Measurements from ENCODE around the gene DPP3.
"Not testable (repeated sequence)": the region's sequence is repeated elsewhere in the genome, so short reads cannot be mapped to it uniquely, and the experiment has no call there.

Gene DPP3

DNA sequence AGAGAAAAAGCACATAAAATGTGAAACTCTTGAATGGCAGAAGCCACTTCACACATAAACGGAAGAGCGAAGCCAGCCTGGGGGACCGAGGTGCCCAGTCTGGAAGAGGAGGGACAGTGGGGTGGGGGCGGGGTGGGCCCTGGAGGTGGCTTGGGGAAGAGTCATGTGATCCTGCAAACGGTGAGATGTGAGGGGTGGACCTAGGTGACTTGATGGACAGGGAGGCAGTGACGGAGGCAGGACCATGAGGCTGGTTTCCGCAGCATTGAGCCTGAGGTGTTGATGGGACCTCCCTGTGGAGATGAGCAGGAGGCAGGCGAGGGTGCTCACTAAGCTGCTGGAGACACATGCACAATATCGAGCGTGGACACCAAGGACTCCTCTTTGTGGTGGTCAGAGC, 48.8 kb downstream of the DPP3 start:
- no peak for DNase-seq (ENCODE audit: low read depth, low spot score)

DNA sequence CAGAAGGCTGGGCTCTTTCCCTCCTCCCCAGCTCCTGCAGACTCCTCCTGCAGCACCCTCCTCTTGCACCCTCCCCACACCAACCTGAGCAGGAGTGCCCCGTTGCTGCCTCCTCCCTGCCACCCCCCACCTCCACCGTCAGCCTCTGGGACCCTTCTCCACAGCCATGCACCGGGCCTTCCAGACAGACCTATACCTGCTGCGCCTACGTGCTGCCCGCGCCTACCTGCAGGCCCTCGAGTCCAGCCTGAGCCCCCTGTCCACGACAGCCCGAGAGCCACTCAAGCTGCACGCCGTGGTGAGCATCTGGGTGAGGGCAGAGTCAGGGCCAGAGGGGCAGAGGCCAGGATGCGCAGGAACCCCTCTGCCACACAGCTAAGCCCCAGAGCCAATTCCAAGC, 49.4 kb downstream of the DPP3 start:
- no peak for DNase-seq (ENCODE audit: low read depth, low spot score)
- H3K27ac ChIP-seq = no peak overlapping the region

More for the DNA sequence above, 48.8 kb downstream of the DPP3 start:
- no peak overlapping the region for H3K27ac ChIP-seq

DNA sequence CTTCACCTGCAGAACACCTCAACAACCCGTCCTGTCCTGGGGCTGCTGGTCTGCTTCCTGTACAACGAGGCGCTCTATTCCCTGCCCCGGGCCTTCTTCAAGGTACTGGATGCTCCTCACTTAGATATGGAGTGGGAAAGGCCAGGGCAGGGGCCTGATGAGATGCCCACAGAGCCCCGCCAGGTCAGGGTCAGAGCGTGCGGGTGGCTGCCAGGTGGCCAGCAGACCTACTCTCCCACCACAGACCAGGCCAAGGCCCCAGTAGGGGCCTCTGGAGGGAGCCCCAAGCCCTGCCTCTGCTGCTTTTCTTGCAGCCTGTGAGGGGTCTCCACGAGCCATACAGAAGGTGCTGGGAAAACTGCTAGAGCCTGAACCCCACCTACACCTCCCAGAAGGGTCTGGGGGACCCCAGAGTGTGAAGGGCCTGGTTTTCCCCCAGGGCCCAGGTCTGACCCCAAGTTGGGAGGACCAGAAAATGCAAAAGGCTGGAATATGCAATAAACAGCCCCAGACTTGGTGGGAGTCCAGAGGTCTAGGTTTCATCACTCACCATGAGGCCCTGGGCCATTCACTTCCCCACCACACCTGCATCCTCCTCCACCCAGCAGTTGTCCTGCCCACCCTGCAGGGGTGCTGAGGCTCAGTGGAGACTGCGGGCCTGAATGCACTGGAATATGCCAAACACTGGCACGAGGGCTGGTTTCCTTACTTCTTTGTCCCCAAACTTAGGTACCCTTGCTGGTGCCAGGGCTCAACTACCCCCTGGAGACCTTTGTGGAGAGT, 50.9 kb downstream of the DPP3 start:
- no peak for DNase-seq (ENCODE audit: low read depth, low spot score)
- H3K27ac ChIP-seq = no peak overlapping the region

DNA sequence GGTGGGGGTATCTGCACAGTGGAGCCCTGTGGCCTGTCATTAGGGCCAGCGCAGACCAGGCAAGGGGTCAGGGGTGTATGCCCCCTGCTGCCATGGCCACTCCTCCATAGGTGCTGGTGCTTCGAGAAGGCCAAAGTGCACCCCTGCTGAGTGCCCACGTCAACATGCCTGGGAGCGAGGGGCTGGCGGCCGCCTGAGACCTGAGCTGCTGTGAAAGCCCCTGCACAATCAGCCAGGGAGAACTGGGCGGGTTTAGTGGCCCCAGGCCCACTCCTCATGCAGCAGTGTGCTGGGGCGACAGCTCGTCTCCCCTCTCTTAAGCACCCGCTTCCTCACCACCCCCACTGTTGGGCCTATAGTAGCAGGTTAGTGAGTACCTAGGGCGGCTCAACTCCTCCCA, 51.6 kb downstream of the DPP3 start:
- H3K27ac ChIP-seq = no peak overlapping the region
- no peak for DNase-seq (ENCODE audit: low read depth, low spot score)

DNA sequence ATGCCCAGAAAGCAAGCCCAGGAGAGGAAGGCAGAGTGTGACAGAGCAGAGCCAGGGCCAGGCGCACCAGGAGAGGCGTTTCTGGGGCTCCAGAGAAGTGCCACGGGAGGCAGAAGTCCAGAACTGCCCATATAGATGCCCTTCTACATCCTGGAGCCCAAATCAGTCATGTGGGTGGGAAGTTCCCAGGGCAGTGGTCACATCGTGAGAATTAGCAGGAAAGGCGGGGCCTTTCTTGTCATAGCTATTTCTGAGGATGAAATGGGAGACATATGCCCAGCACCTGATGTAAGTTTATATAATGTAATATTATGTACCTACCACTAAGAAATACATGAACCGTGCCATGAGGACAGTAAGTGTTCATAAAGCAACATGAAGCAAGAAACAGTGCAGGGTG, 52.5 kb downstream of the DPP3 start:
- no peak for DNase-seq (ENCODE audit: low read depth, low spot score)
- no peak overlapping the region for H3K27ac ChIP-seq

DNA sequence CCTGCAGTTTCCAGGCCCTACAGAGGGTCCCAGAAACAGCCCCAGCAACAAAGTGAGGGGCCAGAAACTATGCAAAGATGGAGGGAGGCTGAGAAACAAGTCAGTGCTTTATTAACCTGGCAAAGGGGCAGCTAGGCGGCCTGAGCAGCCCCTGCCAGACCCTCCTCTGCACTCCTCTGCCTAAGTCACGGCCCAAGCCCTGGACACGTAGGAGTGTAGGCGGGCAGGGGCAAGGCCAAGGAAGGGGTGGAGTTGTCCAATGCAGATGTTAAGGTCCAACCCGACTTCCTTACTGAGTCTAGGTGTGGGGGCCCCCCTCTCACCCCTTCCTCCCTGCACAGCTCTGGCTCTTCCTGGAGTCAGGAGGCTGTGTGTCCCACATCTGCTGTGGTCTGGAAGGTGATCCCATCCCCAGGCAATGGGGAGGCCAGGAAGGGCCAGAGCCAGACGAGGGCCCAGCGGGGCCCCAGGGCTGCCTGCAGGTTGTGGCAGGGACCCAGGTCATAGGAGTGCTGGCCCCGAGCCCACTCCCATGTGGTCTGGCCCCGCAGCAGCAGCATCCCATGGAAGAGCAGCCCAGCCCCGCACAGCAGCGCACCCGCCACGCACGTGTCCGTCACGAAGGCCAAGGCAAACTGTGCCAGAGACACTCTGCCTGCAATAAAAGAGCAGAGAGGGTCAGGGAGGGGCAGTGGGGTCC, 59.1 kb downstream of the DPP3 start:
- H3K27ac ChIP-seq = no peak overlapping the region
- DNase-seq (ENCODE audit: low read depth, low spot score) = no peak

DNA sequence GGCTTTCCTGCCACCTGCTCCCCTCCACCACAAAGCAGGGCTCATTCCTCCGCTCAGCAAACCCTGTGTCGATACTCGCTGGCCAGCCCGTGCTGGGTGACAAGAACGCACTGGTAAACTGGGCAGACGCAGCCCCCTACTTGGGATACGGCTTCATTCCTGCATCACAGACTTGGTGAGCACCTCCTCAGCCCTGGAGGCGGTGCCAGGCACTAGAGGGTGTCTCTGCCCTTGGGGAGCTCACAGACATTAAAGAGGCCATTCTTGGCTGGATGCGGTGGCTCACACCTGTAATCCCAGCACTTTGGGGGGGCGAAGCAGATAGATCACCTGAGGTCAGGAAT, 59.6 kb downstream of the DPP3 start:
- no peak overlapping the region for H3K27ac ChIP-seq
- DNase-seq (ENCODE audit: low read depth, low spot score) = no peak

DNA sequence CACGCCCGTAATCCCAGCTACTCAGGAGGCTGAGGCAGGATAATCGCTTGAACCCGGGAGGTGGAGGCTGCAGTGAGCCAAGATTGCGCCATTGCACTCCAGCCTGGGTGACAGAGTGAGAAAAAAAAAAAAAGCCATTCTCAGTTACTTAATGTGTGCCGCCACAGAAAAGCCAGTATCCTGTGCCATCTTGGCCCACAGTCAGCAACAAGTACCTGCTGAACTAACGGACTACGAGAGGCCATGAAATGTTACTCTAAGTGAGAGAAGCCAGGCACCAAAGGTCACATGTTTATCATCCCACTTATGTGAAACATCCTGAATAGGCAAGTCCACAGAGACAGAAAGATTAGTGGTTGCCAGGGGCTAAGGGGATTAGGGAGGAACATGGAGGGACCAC, 60.4 kb downstream of the DPP3 start:
- DNase-seq (ENCODE audit: low read depth, low spot score); H3K27ac ChIP-seq: not testable (repeated sequence)

DNA sequence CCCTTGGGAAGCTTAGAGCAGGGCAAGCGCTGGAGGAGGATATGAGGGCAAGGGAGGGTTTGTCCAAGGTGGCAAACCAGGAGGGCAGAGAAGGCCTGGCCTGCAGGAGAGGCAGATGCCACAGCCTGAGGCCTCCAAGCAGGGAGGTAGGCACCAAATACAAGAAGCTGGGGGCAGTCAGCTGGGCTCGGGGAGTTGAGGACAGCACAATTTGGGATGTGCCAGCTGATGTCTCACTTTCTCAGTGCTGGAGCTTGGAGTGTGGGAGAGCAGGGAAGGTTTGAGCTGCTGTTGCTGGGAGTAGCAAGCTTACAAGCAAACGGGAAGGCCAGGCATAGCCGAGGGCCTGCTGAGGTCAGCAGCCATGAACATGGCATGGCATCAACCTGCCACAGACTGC, 61.7 kb downstream of the DPP3 start:
- H3K27ac ChIP-seq = no peak overlapping the region
- no peak for DNase-seq (ENCODE audit: low read depth, low spot score)

DNA sequence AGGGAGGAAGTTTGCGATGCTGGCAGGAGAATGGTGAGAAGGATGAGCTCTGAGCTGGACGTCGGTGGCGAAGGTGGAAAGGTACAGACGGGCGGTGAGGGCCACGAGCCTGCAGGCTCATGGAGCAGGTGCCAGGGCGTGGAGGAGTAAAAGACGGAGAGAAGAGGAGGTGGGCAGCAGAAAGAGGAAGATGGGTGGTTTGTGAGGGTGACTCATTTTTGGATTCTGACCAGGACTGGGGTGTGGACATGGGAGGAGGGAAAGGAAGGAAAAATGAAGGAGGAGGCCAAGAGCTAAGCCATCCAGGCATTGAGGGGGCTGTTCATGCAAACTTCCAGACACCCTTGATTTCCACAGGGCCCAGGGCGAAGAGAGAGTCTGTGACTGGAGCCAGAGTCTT, 62.1 kb downstream of the DPP3 start:
- DNase-seq (ENCODE audit: low read depth, low spot score) = no peak
- H3K27ac ChIP-seq = no peak overlapping the region

DNA sequence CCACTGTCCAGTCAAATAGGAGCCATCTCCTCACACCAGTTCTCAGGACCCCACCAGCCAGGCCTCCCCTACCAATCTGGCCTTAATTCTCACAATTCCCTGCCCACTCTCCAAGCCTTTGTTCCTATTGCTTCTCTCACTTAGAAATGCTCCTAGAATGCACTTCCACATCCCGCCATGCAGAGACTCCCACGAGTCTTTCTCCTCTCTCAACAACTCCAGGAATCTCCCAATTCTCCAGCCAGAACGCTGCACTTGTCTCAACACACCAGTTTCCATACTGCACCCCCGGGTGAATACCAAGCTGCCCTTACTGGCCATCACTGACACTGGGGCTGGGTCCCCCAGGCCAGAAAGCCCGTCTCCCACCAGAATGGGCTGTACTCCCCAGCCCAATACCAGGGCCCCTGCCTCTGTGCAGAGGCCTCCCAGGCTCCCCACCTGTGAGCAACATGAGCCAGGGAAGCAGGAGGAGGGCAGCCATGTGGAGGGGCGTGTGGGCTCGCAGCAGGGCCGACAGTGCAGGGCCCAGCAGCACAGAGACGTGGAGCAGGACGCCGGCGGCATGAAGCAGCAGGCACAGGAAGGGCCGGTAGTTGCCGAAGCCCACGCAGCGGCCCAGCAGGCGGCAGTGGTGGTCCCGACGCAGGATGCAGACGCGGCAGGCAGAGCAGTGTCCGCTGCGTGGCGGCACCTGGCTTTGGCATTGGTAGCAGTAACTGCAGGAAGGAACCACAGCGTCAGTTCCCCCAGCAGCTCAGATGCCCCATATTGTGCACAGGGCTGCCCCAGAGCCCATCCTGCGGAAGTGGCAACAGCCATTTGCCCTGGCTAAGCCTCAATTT, 63.3 kb downstream of the DPP3 start:
- DNase-seq (ENCODE audit: low read depth, low spot score) = no peak
- no peak overlapping the region for H3K27ac ChIP-seq

DNA sequence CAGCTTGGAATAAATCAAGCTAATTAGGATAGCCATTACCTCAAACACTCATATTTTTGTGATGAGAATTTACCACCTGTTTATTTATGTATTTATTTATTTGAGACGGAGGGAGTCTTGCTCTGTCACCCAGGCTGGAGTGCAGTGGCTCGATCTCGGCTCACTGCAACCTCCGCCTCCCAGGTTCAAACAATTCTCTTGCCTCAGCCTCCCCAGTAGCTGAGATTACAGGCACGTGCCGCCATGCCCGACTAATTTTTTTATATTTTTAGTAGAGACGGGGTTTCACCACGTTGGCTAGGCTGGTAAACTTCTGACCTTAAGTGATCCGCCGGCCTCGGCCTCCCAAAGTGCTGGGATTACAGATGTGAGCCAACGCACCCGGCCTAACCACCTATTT, 64.7 kb downstream of the DPP3 start:
- not testable (repeated sequence) for DNase-seq (ENCODE audit: low read depth, low spot score); H3K27ac ChIP-seq

DNA sequence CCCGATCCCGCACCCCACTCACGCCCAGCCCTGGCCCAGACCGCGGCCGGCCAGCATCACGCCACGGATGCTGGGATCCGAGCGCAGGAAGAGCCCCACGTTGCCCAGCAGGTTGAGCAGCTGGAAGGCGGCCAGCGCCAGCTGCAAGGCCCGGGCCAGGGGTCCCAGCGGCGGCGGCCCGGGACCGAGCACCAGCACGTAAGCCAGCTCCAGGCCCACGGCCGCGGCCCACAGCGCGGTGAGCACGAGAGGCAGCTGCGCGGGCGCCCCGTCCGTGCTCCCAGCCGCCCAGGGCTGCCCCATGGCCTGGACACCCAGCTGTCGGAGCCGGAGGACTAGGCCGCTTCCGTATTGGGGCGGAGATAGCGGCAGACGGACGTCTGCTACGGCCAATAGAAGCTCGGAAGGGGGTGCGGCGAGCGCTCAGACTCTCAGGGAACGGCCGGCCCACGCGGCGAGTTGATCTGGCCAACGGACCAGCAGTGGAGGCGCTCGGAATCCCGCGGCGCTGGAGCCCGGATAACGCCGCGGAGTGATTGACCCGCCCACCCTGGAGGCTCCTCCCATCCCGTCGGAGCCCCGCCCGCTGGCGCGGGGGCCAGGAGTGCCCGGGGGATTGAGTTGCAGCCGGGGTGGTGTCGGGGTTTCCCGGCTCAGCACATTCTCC, 65.6 kb downstream of the DPP3 start, which contains the start of gene ZDHHC24:
Gene ZDHHC24, minus strand, starts transcription at position 348 of the 667 bp plus-strand sequence. Its CDS starts 45 bp downstream, at position 303.
- peak within 1 kb of the TSS; percentile 26 for H3K27ac ChIP-seq
- peak; percentile 75 for DNase-seq (ENCODE audit: low read depth, low spot score)

DNA sequence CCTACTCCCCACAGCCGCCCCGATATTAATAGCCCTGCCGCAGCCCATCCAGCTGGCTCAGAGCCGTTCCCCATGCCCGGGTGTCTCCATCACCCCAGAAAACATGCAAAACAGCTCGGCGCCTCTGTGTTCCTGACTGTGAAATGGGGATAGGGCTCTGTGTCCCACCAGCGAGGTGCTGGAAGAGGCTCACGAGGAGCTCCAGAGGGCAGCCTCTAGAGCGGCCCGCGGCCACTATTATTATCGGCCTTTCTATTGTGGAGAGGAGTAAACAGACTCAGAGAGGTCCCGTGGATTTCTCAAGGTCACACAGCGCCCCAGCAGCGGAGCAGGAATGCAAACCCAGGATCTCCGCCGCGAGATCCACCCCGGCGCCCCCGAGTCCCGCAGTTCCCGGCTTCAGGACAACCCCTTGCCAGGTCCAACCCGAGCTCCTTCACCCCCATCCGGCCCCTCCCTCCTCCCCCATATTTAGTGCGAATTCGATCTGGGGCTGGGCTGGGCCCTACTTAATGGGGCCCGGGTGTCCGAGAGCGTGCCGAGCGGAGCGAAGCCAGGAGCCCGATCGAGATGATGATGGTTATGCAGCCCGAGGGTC, 66.2 kb downstream of the DPP3 start, which contains the start of gene ACTN3:
Gene ACTN3, plus strand, starts transcription at position 536 of the 598 bp plus-strand sequence. Its CDS starts 35 bp downstream, at position 571.
- H3K27ac ChIP-seq = peak within 1 kb of the TSS; percentile 26
- no peak for DNase-seq (ENCODE audit: low read depth, low spot score)

DNA sequence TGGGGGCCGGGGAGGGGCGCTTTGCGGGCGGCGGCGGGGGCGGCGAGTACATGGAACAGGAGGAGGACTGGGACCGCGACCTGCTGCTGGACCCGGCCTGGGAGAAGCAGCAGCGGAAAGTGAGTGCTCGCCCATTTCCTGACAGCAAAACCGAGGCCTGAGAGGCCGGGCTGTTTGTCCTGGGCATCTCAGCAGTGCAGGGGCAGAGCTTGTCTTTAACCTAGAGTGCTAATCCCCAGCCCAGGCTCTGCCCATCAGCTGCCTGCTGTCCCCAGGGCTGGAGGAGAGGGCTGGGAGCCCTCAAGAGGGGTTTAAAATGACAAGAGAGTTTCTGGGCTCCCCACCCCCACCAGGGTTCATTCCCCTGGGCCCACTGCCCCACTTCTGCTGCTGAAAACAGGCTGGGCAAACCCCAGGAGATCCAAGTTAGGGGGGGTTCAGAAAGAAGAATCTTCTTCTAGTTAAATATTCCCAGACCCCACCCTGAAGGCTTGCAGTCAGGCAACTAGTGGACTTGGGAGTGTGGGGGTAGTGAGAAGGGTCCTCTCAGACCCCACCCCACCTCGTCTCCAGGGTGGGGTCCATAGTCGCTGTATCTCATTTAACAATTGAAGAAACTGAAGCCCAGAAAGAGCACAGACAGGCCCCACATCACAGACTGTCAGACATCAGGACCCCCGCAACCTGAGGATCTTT, 66.9 kb downstream of the DPP3 start:
- no peak overlapping the region for H3K27ac ChIP-seq
- DNase-seq (ENCODE audit: low read depth, low spot score) = no peak

DNA sequence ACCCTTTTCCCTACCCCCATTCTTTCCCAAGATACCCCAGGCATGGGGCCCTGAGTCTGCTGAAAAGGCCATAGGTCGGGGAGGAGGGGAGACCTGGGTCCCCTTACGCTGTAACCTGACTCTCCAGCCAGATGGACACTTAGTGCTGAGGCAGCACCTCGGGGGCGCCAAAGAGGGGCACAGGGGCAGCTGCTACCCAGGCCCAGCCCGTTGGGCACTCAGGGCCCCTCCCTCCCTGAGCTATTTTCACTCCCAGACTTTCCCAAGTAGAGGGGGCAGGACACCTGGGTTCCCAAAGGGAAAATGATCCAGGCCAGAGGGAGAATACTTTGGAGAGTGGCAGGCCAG, 67.4 kb downstream of the DPP3 start:
- no peak for DNase-seq (ENCODE audit: low read depth, low spot score)
- H3K27ac ChIP-seq = no peak overlapping the region

DNA sequence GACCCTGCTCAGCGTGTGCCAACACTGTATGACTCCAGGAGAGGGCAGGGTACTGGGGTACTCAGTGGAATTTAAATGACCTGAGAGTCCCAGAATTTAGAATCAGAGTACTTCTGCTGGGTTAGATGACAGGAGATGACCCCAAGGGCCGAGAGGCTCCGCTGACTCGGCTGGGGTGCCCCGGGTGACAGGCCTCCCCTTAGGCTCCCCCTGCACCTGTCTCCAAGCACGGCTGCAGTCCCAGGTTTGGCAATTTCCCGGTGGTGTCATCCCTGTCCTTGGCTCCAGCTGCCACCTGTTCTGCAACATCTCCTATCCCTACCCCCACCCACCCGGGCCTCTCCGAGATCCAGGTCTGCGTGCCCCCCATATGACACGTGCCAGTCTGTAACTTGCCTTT, 67.8 kb downstream of the DPP3 start:
- DNase-seq (ENCODE audit: low read depth, low spot score) = no peak
- H3K27ac ChIP-seq = no peak overlapping the region

DNA sequence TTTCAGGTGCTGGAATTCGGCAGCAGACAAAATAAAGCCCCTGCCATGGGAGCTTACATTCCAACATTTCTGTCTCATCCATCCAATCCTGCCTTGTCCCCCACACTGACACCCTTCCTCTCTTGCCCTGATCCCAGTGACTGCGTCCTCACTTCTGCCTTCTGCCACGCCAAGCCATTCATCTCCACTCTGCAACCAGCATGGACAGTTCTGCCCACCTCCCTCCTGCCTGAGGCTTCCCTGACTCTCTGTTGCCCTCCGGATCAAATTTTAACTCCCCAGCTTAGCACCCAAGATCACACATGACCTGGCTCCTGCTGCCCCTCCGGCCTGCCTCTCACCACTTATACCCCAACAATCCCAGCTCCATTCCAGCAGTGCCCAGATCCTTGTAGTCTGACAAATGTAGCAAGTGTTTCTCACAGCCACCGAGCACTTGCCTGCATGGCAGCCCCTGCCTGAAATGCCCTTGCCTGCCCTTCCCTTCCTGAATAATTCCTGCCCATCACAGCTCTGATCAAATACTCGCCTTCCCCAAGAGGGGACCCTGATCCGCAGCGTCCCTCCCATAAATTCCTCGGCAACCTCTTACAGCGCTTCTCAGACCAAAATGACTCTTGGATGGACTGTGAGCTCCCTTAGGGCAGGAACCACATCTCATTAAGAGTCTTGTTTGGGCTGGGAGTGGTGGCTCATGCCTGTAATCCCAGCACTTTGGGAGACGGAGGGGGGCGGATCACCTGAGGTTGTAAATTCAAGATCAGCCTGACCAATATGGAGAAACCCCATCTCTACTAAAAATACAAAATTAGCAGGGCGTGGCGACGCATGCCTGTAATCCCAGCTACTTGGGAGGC, 68.8 kb downstream of the DPP3 start:
- H3K27ac ChIP-seq = no peak overlapping the region
- DNase-seq (ENCODE audit: low read depth, low spot score) = no peak

DNA sequence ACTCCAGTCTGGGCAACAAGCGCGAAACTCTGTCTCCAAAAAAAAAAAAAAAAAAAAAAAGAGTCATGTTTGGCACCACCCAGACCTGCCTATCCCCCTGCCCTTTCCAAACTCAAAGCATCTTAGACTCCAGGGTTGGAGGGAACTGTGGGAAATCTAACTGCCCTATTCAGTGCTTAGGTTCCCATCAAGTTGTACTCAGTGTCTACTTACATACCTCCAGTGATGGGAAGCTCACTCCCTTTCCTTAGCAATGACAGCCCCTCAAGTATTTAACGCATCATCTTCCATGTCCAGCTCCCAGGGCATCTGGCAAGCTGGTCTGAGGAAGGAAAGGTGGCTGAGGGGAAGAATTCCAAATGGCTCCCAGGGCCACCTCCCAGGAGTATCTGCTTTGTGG, 69.5 kb downstream of the DPP3 start:
- no peak for DNase-seq (ENCODE audit: low read depth, low spot score)
- no peak overlapping the region for H3K27ac ChIP-seq
